HEK293 (cell line): ENCODE data around the gene MON1B.

Experiments
- HOXC10 ChIP-seq: sonication (generic); formaldehyde crosslinking; IDR thresholded peaks from 2 replicates; pipeline ENCODE4 v1.8.1; 2023; ENCODE audit warnings: mild to moderate bottlenecking, missing genetic modification reagents
- HOXD13 ChIP-seq: sonication (generic); formaldehyde crosslinking; IDR thresholded peaks from 2 replicates; pipeline ENCODE4 v1.8.0; 2022; ENCODE audit warnings: missing genetic modification reagents, borderline replicate concordance
- MEIS1 ChIP-seq: sonication (generic); formaldehyde crosslinking; IDR thresholded peaks from 2 replicates; pipeline ENCODE4 v1.8.1; 2022; ENCODE audit warnings: missing genetic modification reagents, mild to moderate bottlenecking, borderline replicate concordance
- MYNN ChIP-seq: fragments of 450-650 bp; formaldehyde crosslinking; IDR thresholded peaks from 2 replicates; pipeline ENCODE4 v1.5.1; 2016; ENCODE audit warnings: missing biosample characterization, missing genetic modification characterization, borderline replicate concordance
- PRDM2 ChIP-seq: fragments of 450-650 bp; formaldehyde crosslinking; IDR thresholded peaks from 2 replicates; pipeline ENCODE4 v1.5.1; 2016; ENCODE audit warnings: missing biosample characterization, missing genetic modification characterization, borderline replicate concordance
- PRDM6 ChIP-seq: fragments of 450-650 bp; formaldehyde crosslinking; IDR thresholded peaks from 2 replicates; pipeline ENCODE4 v1.5.1; 2017; ENCODE audit warnings: missing biosample characterization, missing genetic modification characterization
- TCF7L2 ChIP-seq: IDR thresholded peaks from 2 replicates; pipeline ENCODE4 v1.6.1; 2011; ENCODE audit warnings: low read depth, mild to moderate bottlenecking, inconsistent platforms, low read length, moderate library complexity, borderline replicate concordance
- WT1 ChIP-seq: fragments of 450-650 bp; formaldehyde crosslinking; IDR thresholded peaks from 2 replicates; pipeline ENCODE4 v1.5.1; 2016; ENCODE audit warnings: missing biosample characterization, missing genetic modification characterization
- ZBTB21 ChIP-seq: fragments of 450-650 bp; formaldehyde crosslinking; IDR thresholded peaks from 2 replicates; pipeline ENCODE4 v1.5.1; 2017; ENCODE audit warnings: missing biosample characterization, missing genetic modification characterization
- ZBTB49 ChIP-seq: fragments of 450-650 bp; formaldehyde crosslinking; IDR thresholded peaks from 2 replicates; pipeline ENCODE4 v1.5.1; 2016; ENCODE audit warnings: missing biosample characterization, missing genetic modification characterization, low read depth
- ZFHX2 ChIP-seq: fragments of 450-650 bp; formaldehyde crosslinking; conservative IDR thresholded peaks from 2 replicates; pipeline ENCODE4 v1.5.1; 2016; ENCODE audit warnings: missing biosample characterization, missing genetic modification characterization
- ZNF133 ChIP-seq: fragments of 450-650 bp; formaldehyde crosslinking; IDR thresholded peaks from 2 replicates; pipeline ENCODE4 v1.5.1; 2016; ENCODE audit warnings: missing biosample characterization, missing genetic modification characterization
- ZNF175 ChIP-seq: fragments of 450-650 bp; formaldehyde crosslinking; IDR thresholded peaks from 2 replicates; pipeline ENCODE4 v1.5.1; 2016; ENCODE audit warnings: missing biosample characterization, missing genetic modification characterization
- ZNF221 ChIP-seq: fragments of 450-650 bp; formaldehyde crosslinking; IDR thresholded peaks from 2 replicates; pipeline ENCODE4 v1.5.1; 2017; ENCODE audit warnings: missing biosample characterization, missing genetic modification characterization, borderline replicate concordance
- ZNF394 ChIP-seq: fragments of 450-650 bp; formaldehyde crosslinking; IDR thresholded peaks from 2 replicates; pipeline ENCODE4 v1.5.1; 2016; ENCODE audit warnings: missing biosample characterization, missing genetic modification characterization, mild to moderate bottlenecking, moderate library complexity, borderline replicate concordance
- ZNF423 ChIP-seq: fragments of 450-650 bp; formaldehyde crosslinking; IDR thresholded peaks from 2 replicates; pipeline ENCODE4 v1.5.1; 2016; ENCODE audit warnings: missing biosample characterization, missing genetic modification characterization
- ZNF488 ChIP-seq: fragments of 450-650 bp; formaldehyde crosslinking; IDR thresholded peaks from 2 replicates; pipeline ENCODE4 v1.5.1; 2016; ENCODE audit warnings: missing biosample characterization, missing genetic modification characterization
- ZNF521 ChIP-seq: fragments of 450-650 bp; formaldehyde crosslinking; IDR thresholded peaks from 2 replicates; pipeline ENCODE4 v1.5.1; 2017; ENCODE audit warnings: missing biosample characterization, mild to moderate bottlenecking, missing genetic modification characterization
- ZNF580 ChIP-seq: fragments of 450-650 bp; formaldehyde crosslinking; IDR thresholded peaks from 2 replicates; pipeline ENCODE4 v1.5.1; 2016; ENCODE audit warnings: missing biosample characterization, missing genetic modification characterization
- ZNF670 ChIP-seq: fragments of 450-650 bp; formaldehyde crosslinking; IDR thresholded peaks from 2 replicates; pipeline ENCODE4 v1.5.1; 2016; ENCODE audit warnings: missing biosample characterization, missing genetic modification characterization, low read depth
- ZNF692 ChIP-seq: fragments of 450-650 bp; formaldehyde crosslinking; IDR thresholded peaks from 2 replicates; pipeline ENCODE4 v1.5.1; 2016; ENCODE audit warnings: missing biosample characterization, missing genetic modification characterization
- ZNF768 ChIP-seq: fragments of 450-650 bp; formaldehyde crosslinking; IDR thresholded peaks from 2 replicates; pipeline ENCODE4 v1.5.1; 2018; ENCODE audit warnings: missing biosample characterization, mild to moderate bottlenecking, missing genetic modification characterization
- ZNF830 ChIP-seq: fragments of 450-650 bp; IDR thresholded peaks from 2 replicates; pipeline ENCODE4 v1.5.0; 2018; ENCODE audit warnings: missing biosample characterization, missing genetic modification characterization, low read depth, mild to moderate bottlenecking, moderate library complexity
- ZSCAN30 ChIP-seq: fragments of 450-650 bp; IDR thresholded peaks from 2 replicates; pipeline ENCODE4 v1.5.1; 2018; ENCODE audit warnings: missing biosample characterization, mild to moderate bottlenecking, missing genetic modification characterization, moderate library complexity
- ZXDB ChIP-seq: fragments of 450-650 bp; formaldehyde crosslinking; IDR thresholded peaks from 2 replicates; pipeline ENCODE4 v1.5.1; 2016; ENCODE audit warnings: missing biosample characterization, missing genetic modification characterization

MON1B gene

GRCh38 chr16:77190478-77191258, at the start of gene MON1B (continued):
- TF ChIP-seq ZBTB21 (tag by site-specific recombination) (peak; percentile 31; the same call in 1 of the 2 replicates), HOXD13 (CRISPR knock-in tag) (no peak), ZFHX2 (no peak; the same call in 1 of the 2 replicates), MEIS1 (no peak), ZBTB49 (no peak), ZNF175 (tag by site-specific recombination) (no peak), ZNF394 (tag by site-specific recombination) (no peak), HOXC10 (CRISPR knock-in tag) (no peak), ZNF221 (no peak), ZNF521 (tag by site-specific recombination) (no peak), MYNN (tag by site-specific recombination) (no peak), PRDM2 (no peak), TCF7L2 (no peak), PRDM6 (tag by site-specific recombination) (no peak), ZNF768 (tag by site-specific recombination) (no peak), ZXDB (tag by site-specific recombination) (peak; percentile 79; the same call in 1 of the 2 replicates), ZNF830 (tag by site-specific recombination) (no peak), WT1 (tag by site-specific recombination) (no peak), ZSCAN30 (tag by site-specific recombination) (peak; percentile 51; the same call in 1 of the 2 replicates), ZNF133 (no peak), ZNF423 (tag by site-specific recombination) (no peak), ZNF488 (tag by site-specific recombination) (no peak), ZNF580 (tag by site-specific recombination) (peak; percentile 99), ZNF670 (tag by site-specific recombination) (no peak), ZNF692 (tag by site-specific recombination) (peak; percentile 77)
